A549 (cell line): ENCODE results near the gene EXOC4. TPM values are rescaled to one million over a fixed set of nuclear protein-coding genes. Genes with fewer than 3 reads are reported as not detected.

Experiments used
- ATAC-seq, 2 experiments: fragments of 200-7000 bp in 1 of 2; fragments of >200 bp in 1 of 2; cut with Nextera tagmentation in 1 of 2; cut with Tn5 transposase in 1 of 2; 3 replicates each; pipeline versions ENCODE4 v1.8.0 to v1.9.1; 2018 to 2020; ENCODE audit warnings: mild to moderate bottlenecking in 1 of 2, moderate library complexity in 1 of 2
- CTCF ChIA-PET: fragments of 300-600 bp; sonication (Branson Sonifier 250); formaldehyde crosslinking; extraction: SDS; loops from one replicate; lab custom pipeline; 2021; ENCODE audit warnings: antibody characterized with exemption, inconsistent platforms; lab: Yijun Ruan, JAX
- POLR2A ChIA-PET: fragments of 350-600 bp; formaldehyde crosslinking; extraction: SDS; loops from one replicate; lab custom pipeline; 2021; ENCODE audit warnings: antibody characterized with exemption, inconsistent platforms; lab: Yijun Ruan, JAX
- DNase-seq, 2 experiments: peaks; one replicate each; pipeline versions ENCODE4 v3.0.0 to v3.0.0-alpha.2; 2011 to 2016; ENCODE audit warnings: low read depth in 1 of 2, low spot score in 1 of 2
- FAIRE-seq: peaks from 2 replicates; lab custom pipeline; 2011; peaks lifted over from hg19 to GRCh38; lab: Jason Lieb, UNC
- H3K27ac ChIP-seq, 2 experiments: fragments of >200 bp; sonication (Bioruptor Twin); formaldehyde crosslinking; 3 replicates each; pipeline ENCODE4 v1.5.1; 2016 to 2017
- H3K4me1 ChIP-seq: fragments of >200 bp; sonication (Bioruptor Twin); formaldehyde crosslinking; 3 replicates; pipeline ENCODE4 v1.6.1; 2016
- H3K4me2 ChIP-seq: fragments of >200 bp; sonication (Bioruptor Twin); formaldehyde crosslinking; 3 replicates; pipeline ENCODE4 v1.6.1; 2016
- H3K4me3 ChIP-seq: fragments of >200 bp; sonication (Bioruptor Twin); formaldehyde crosslinking; 3 replicates; pipeline ENCODE4 v1.5.1; 2016
- H3K9me3 ChIP-seq: fragments of >200 bp; sonication (Bioruptor Twin); formaldehyde crosslinking; 3 replicates; pipeline ENCODE4 v1.6.1; 2016
- CHD2 ChIP-seq: fragments of 150-350 bp; IDR thresholded peaks from 2 replicates; pipeline ENCODE4 v1.6.1; 2014; ENCODE audit warnings: low read length; ENCODE audit not compliant: partially characterized antibody
- FOSB ChIP-seq: fragments of 250-450 bp; sonication (Bioruptor Pico); IDR thresholded peaks from 2 replicates; pipeline ENCODE4 v1.5.0; 2020; ENCODE audit warnings: mild to moderate bottlenecking, moderate library complexity
- FOSL2 ChIP-seq, 2 experiments: fragments of 450-650 bp in 1 of 2; fragments of >200 bp in 1 of 2; sonication (Bioruptor Twin) in 1 of 2; formaldehyde crosslinking; IDR thresholded peaks; 2 replicates each; pipeline versions ENCODE4 v1.5.0 to v1.6.1; 2016 to 2020; ENCODE audit warnings: mild to moderate bottlenecking in 1 of 2, moderate library complexity in 1 of 2
- HEYL ChIP-seq: fragments of 250-450 bp; sonication (Bioruptor Pico); IDR thresholded peaks from 2 replicates; pipeline ENCODE4 v1.8.0; 2021; ENCODE audit warnings: mild to moderate bottlenecking, moderate library complexity
- JUN ChIP-seq, 2 experiments: fragments of >200 bp; sonication (Bioruptor Twin); formaldehyde crosslinking; IDR thresholded peaks; 2 replicates in 1 of 2; 3 replicates in 1 of 2; pipeline ENCODE4 v1.6.1; 2016 to 2017
- KDM5A ChIP-seq: fragments of 200-600 bp; sonication (generic); IDR thresholded peaks from 2 replicates; pipeline ENCODE4 v1.6.1; 2016; ENCODE audit warnings: antibody characterized with exemption, mild to moderate bottlenecking
- MAZ ChIP-seq: fragments of 150-350 bp; IDR thresholded peaks from 2 replicates; pipeline ENCODE4 v1.6.1; 2014; ENCODE audit warnings: antibody characterized with exemption, low read depth, low read length, borderline replicate concordance
- NPAS2 ChIP-seq: fragments of 250-450 bp; sonication (Bioruptor Pico); IDR thresholded peaks from 2 replicates; pipeline ENCODE4 v1.8.0; 2022; ENCODE audit warnings: mild to moderate bottlenecking, moderate library complexity, borderline replicate concordance
- POLR2A ChIP-seq: IDR thresholded peaks from 2 replicates; pipeline ENCODE4 v1.6.1; 2012; ENCODE audit warnings: mild to moderate bottlenecking, low read length
- POLR2AphosphoS2 ChIP-seq: conservative IDR thresholded peaks from 2 replicates; pipeline ENCODE4 v1.6.1; 2012; ENCODE audit warnings: low read length, improper control_type of control experiment, inconsistent platforms
- RAD21 ChIP-seq, 2 experiments: fragments of >200 bp in 1 of 2; sonication (Bioruptor Twin) in 1 of 2; formaldehyde crosslinking in 1 of 2; IDR thresholded peaks in 1 of 2; conservative IDR thresholded peaks in 1 of 2; 2 replicates in 1 of 2; 3 replicates in 1 of 2; pipeline ENCODE4 v1.6.1; 2012 to 2018; ENCODE audit warnings: inconsistent platforms in 1 of 2
- REST ChIP-seq: fragments of 200-600 bp; sonication (generic); IDR thresholded peaks from 2 replicates; pipeline ENCODE4 v1.6.1; 2016; ENCODE audit warnings: antibody characterized with exemption, mild to moderate bottlenecking, moderate library complexity
- SREBF2 ChIP-seq: fragments of 450-650 bp; IDR thresholded peaks from 2 replicates; pipeline ENCODE4 v1.6.1; 2014; ENCODE audit warnings: mild to moderate bottlenecking, moderate library complexity
- TP53 ChIP-seq: fragments of 250-450 bp; sonication (Bioruptor Pico); IDR thresholded peaks from 2 replicates; pipeline ENCODE4 v1.5.0; 2021; ENCODE audit warnings: mild to moderate bottlenecking, moderate library complexity
- USF2 ChIP-seq: fragments of 450-650 bp; IDR thresholded peaks from 2 replicates; pipeline ENCODE4 v1.6.1; 2014; ENCODE audit warnings: antibody characterized with exemption
- ZFP36 ChIP-seq: fragments of 450-650 bp; IDR thresholded peaks from 2 replicates; pipeline ENCODE4 v1.6.1; 2014; ENCODE audit warnings: borderline replicate concordance; ENCODE audit not compliant: partially characterized antibody
- ZNF302 ChIP-seq: fragments of 250-450 bp; sonication (Bioruptor Pico); IDR thresholded peaks from 2 replicates; pipeline ENCODE4 v1.9.0; 2021; ENCODE audit warnings: inconsistent platforms, mild to moderate bottlenecking, moderate library complexity
- WGBS: methylation state at CpG from one replicate; pipeline ENCODE4 v1.1.6; 2017; ENCODE audit errors: missing lambda C conversion rate; 5-methylcytosine and 5-hydroxymethylcytosine counted together
- polyA plus RNA-seq, 4 experiments: library from polyadenylated mRNA; depleted of rRNA in 3 of 4; stranded (reverse); fragments of >200 nt; fragmentation: RNase III in 1 of 4; extraction: RNeasy Plus Mini Kit Qiagen cat#74134 plus additional on column Dnase treatment in 1 of 4; gene quantifications; 2 replicates in 3 of 4; 3 replicates in 1 of 4; pipeline ENCODE4 v1.2.3, GENCODE V29; 2011 to 2017
- TF ChIP-seq, protein P1 (sequence below): fragments of >200 bp; sonication (Bioruptor Twin); formaldehyde crosslinking; IDR thresholded peaks from 3 replicates; pipeline ENCODE4 v1.5.1; 2016

Gene EXOC4
- polyA plus RNA-seq, 2 of the 4 experiments (the other 2 are of a cell fraction) = 33.4 to 73.1 TPM

DNA sequence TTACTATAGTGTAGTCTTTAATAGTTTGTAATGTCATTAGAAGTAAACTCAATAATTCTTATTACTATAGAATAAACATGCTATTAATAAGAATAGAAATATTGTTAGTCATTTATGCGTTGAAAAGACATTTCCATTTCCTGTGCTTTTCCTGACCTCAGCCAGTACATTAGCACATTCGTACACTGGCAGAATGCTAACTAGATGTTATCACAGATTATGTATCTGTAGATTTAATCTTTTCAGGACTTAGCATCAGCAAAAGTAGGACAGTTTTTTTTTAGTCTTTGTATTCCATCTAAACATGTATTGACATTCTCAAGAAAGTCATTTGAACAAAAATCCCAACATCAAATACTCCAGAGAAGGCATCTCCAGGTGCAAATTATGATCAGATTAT is 158.5 kb downstream of the EXOC4 start (continued):
- TF ChIP-seq POLR2AphosphoS2 (no peak), SREBF2 (no peak), ZFP36 (no peak)

DNA sequence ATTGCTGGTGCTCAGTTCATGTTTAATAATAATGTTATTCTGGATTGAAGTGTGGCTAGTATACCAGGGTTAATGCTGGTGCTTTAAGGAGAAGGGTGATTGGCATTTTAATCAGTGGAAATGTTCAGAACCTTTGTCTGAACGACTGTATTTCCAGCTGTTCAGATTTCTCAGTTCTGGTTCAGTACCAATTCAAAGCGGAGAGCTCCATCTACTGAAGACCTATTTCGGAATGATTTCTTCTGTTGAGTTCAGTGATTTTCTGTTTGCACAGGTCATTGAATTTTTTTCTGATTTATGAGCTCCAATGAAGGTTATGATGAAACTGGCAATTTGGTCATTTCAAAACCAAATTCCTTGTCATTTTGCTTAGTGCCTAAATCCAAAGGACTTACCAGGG is 160.1 kb downstream of the EXOC4 start:
- FAIRE-seq (no peak), DNase-seq (no peak), ATAC-seq (no peak)
- TF ChIP-seq REST (peak; percentile 76), HEYL (CRISPR knock-in tag) (no peak)
- no peak overlapping the region for H3K4me2 ChIP-seq
- H3K4me1 ChIP-seq = no peaks in the 10 kb centered on the region
- CTCF ChIA-PET = interaction anchor here (1.2 to 1.4 kb wide), 2 partner anchors 13 to 160 kb away, joined by 3 to 4 read pairs; partner anchors contain the start of gene EXOC4
- POLR2A ChIA-PET = no interaction called here
- H3K4me3 ChIP-seq = no peak overlapping the region
- no peak overlapping the region for H3K27ac ChIP-seq
- WGBS = 80% methylated on average over 3 of the region's 3 CpGs
- H3K9me3 ChIP-seq = no peaks in the 10 kb centered on the region

- CTCF ChIA-PET = no interaction called here
These were observed 166.2 kb downstream of the EXOC4 start for GRCh38 chr7:133419041-133419440.

More at GRCh38 chr7:133419041-133419440, 166.2 kb downstream of the EXOC4 start:
- Histone ChIP-seq H3K4me2 (no peak overlapping the region), H3K9me3 (no peaks in the 10 kb centered on the region), H3K4me1 (no peaks in the 10 kb centered on the region), H3K27ac (no peak overlapping the region), H3K4me3 (no peak overlapping the region)
- FAIRE-seq (no peak), DNase-seq (no peak), ATAC-seq (no peak)
- TF ChIP-seq NPAS2 (CRISPR knock-in tag) (no peak), CHD2 (no peak), USF2 (no peak), KDM5A (no peak), POLR2AphosphoS2 (no peak), ZNF302 (CRISPR knock-in tag) (no peak), SREBF2 (no peak), JUN (IDR thresholded peaks at IDR 0.05) (no peak), MAZ (no peak), RAD21 (conservative IDR thresholded peaks at IDR 0.05 in 1 of 2, IDR thresholded peaks at IDR 0.05 in 1 of 2) (no peak), FOSB (CRISPR knock-in tag) (no peak), ZFP36 (no peak), POLR2A (no peak), FOSL2 (IDR thresholded peaks at IDR 0.05) (no peak), FOSL2 (CRISPR knock-in tag; IDR thresholded peaks at IDR 0.05) (no peak), TP53 (CRISPR knock-in tag) (no peak)
- TF ChIP-seq, protein P1, sequence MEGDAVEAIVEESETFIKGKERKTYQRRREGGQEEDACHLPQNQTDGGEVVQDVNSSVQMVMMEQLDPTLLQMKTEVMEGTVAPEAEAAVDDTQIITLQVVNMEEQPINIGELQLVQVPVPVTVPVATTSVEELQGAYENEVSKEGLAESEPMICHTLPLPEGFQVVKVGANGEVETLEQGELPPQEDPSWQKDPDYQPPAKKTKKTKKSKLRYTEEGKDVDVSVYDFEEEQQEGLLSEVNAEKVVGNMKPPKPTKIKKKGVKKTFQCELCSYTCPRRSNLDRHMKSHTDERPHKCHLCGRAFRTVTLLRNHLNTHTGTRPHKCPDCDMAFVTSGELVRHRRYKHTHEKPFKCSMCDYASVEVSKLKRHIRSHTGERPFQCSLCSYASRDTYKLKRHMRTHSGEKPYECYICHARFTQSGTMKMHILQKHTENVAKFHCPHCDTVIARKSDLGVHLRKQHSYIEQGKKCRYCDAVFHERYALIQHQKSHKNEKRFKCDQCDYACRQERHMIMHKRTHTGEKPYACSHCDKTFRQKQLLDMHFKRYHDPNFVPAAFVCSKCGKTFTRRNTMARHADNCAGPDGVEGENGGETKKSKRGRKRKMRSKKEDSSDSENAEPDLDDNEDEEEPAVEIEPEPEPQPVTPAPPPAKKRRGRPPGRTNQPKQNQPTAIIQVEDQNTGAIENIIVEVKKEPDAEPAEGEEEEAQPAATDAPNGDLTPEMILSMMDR = no peak
- POLR2A ChIA-PET = no interaction called here
- 28% methylated on average over 1 of the region's 1 CpG for WGBS
